Cardiac muscle cell (in vitro differentiated cells and primary cell): Measurements from ENCODE around the gene CTSC. TPM values are rescaled to one million over a fixed set of nuclear protein-coding genes. Genes with fewer than 3 reads are reported as not detected.

Experiments used
- DNase-seq, 2 donors: peaks; one replicate each; pipeline versions ENCODE4 v3.0.0 to v3.0.0-alpha.2; 2010 to 2017; ENCODE audit warnings: low read depth in 1 of 2, low spot score in 1 of 2
- H3K27ac ChIP-seq: fragments of 200-600 bp; sonication (generic); 2 replicates; pipeline ENCODE4 v1.5.1; 2016
- H3K27me3 ChIP-seq: fragments of 200-600 bp; sonication (generic); 2 replicates; pipeline ENCODE4 v1.6.0; 2016; ENCODE audit warnings: control low read depth
- H3K36me3 ChIP-seq: fragments of 200-600 bp; sonication (generic); 2 replicates; pipeline ENCODE4 v1.5.1; 2016; ENCODE audit warnings: control low read depth
- H3K4me1 ChIP-seq: fragments of 200-600 bp; sonication (generic); 2 replicates; pipeline ENCODE4 v1.8.1; 2017; ENCODE audit warnings: low read depth, mild to moderate bottlenecking, mixed run types
- H3K4me3 ChIP-seq: fragments of 200-600 bp; sonication (generic); 2 replicates; pipeline ENCODE4 v1.5.1; 2016; ENCODE audit warnings: mild to moderate bottlenecking
- H3K9me3 ChIP-seq: fragments of 200-600 bp; sonication (generic); 2 replicates; pipeline ENCODE4 v1.5.1; 2017; ENCODE audit warnings: low read depth, mild to moderate bottlenecking, control low read depth
- polyA plus RNA-seq: library from polyadenylated mRNA; unstranded; fragments of >200 nt; fragmentation: Nextera tagmentation; extraction: Ambion mirVana; gene quantifications from 2 replicates; pipeline ENCODE4 v1.2.1, GENCODE V29; 2016
- total RNA-seq: library from RNA; depleted of rRNA; stranded (reverse); fragments of >200 nt; gene quantifications from 2 replicates; pipeline ENCODE4 v1.2.3, GENCODE V29; 2016
- TF ChIP-seq, protein P1 (sequence below): IDR thresholded peaks from 2 replicates; pipeline ENCODE4 v1.5.1; 2012; ENCODE audit warnings: low read depth, mild to moderate bottlenecking, low read length

CTSC gene
- total and polyA plus RNA-seq, 2 experiments from 2014 or later = 119 to 120 TPM

GRCh38 chr11:88266919-88267318, 70.6 kb downstream of the CTSC start:
- H3K4me1 ChIP-seq = no peaks in the 10 kb centered on the region
- no peak for DNase-seq
- no peak overlapping the region for H3K27ac ChIP-seq
- no peaks in the 10 kb centered on the region for H3K27me3 ChIP-seq
- H3K9me3 ChIP-seq = no peaks in the 10 kb centered on the region
- no peak overlapping the region for H3K4me3 ChIP-seq
- no peaks in the 10 kb centered on the region for H3K36me3 ChIP-seq
- TF ChIP-seq, protein P1, sequence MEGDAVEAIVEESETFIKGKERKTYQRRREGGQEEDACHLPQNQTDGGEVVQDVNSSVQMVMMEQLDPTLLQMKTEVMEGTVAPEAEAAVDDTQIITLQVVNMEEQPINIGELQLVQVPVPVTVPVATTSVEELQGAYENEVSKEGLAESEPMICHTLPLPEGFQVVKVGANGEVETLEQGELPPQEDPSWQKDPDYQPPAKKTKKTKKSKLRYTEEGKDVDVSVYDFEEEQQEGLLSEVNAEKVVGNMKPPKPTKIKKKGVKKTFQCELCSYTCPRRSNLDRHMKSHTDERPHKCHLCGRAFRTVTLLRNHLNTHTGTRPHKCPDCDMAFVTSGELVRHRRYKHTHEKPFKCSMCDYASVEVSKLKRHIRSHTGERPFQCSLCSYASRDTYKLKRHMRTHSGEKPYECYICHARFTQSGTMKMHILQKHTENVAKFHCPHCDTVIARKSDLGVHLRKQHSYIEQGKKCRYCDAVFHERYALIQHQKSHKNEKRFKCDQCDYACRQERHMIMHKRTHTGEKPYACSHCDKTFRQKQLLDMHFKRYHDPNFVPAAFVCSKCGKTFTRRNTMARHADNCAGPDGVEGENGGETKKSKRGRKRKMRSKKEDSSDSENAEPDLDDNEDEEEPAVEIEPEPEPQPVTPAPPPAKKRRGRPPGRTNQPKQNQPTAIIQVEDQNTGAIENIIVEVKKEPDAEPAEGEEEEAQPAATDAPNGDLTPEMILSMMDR = no peak

- Histone ChIP-seq H3K4me1 (no peaks in the 10 kb centered on the region), H3K36me3 (no peaks in the 10 kb centered on the region), H3K27ac (no peak overlapping the region), H3K9me3 (no peaks in the 10 kb centered on the region), H3K4me3 (no peak overlapping the region), H3K27me3 (no peaks in the 10 kb centered on the region)
- no peak for DNase-seq
- TF ChIP-seq, protein P1 = no peak
These were observed 71.4 kb downstream of the CTSC start for GRCh38 chr11:88266157-88266556.

- H3K4me3 ChIP-seq = no peak overlapping the region
- TF ChIP-seq, protein P1 = no peak
- H3K27me3 ChIP-seq = no peaks in the 10 kb centered on the region
These were observed 78.1 kb downstream of the CTSC start for GRCh38 chr11:88259431-88259830.

DNA sequence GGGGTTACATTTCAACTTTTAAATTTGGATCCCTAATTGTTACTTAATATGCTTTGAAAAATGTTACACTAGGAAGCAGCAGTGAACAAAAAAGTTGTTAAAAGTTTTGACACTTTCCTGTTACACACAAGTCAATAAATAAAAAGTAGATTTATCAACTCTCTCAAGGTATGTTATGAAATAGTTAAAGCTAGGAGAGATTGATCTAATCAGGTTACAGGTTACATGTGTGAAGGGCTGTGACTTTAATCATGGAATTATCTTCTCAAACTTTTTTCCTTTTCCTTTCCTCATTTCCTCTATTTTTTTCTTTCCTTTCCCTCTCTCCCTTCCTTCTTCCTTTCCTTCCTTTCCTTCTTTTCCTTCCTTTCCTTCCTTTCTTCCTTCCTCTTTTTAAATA, 85.3 kb downstream of the CTSC start:
- Histone ChIP-seq H3K27me3 (no peaks in the 10 kb centered on the region), H3K4me3 (no peak overlapping the region), H3K4me1 (no peaks in the 10 kb centered on the region), H3K27ac (no peak overlapping the region), H3K36me3 (no peaks in the 10 kb centered on the region), H3K9me3 (no peaks in the 10 kb centered on the region)
- DNase-seq = no peak
- TF ChIP-seq, protein P1 = no peak

More at GRCh38 chr11:88259431-88259830, 78.1 kb downstream of the CTSC start:
- DNase-seq = no peak
- no peaks in the 10 kb centered on the region for H3K4me1 ChIP-seq
- H3K9me3 ChIP-seq = no peaks in the 10 kb centered on the region
- H3K36me3 ChIP-seq = no peaks in the 10 kb centered on the region
- H3K27ac ChIP-seq = no peak overlapping the region

DNA sequence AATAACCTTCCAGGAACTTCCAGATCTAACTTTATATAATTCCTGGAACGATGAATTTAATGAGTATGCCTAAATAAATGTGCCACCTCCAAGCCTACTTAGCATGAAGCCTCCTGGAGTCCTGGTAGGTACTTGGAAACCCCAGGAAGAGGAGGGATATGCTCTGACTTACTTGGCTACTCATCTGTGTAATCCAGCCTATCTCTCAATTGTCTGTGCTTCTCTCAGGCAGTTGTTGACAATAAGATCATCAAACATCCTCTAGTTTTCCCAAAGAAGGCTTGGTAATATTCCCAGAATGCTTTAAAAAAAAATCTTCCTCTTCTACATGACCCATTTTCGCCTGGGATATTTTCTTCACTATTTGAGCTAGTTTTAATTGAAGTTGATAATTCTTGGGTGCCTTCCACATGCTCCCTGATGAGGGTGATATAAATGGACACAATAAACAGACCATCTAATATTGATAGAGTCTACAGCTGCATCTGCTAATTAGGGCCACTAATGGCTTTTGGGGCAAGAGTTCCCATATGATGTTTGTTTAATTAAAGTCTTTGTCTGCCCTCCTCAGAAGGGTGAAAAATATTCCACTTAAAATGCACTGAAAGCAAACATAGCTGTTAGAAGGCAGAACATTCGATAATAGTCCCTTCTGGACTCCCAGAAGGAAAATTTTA, 86.8 kb downstream of the CTSC start:
- Histone ChIP-seq H3K27me3 (no peaks in the 10 kb centered on the region), H3K36me3 (no peaks in the 10 kb centered on the region), H3K9me3 (no peaks in the 10 kb centered on the region), H3K4me3 (no peak overlapping the region), H3K4me1 (no peaks in the 10 kb centered on the region), H3K27ac (no peak overlapping the region)
- DNase-seq = peak in 1 of 2 donors; percentile 4
- TF ChIP-seq, protein P1 = no peak

DNA sequence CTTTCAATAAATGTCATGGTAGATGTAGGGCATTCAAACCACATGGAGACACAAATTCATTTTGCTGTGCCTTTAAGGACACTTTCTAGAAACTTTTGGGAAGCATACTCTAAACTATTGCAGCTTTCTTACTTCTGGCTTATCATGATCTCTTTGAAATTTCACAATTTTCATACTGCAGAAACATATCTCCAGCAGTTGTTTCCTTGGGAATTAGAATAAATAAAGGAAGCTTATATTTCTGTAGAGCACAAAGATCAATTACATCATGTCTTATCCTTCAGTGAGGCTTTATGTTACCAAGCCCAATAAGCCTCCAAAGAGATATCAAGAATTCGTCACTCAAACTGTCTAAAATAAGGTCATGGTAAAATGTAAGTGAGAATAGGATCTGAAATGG, 87.8 kb downstream of the CTSC start:
- TF ChIP-seq, protein P1 = no peak

More for the DNA sequence above, 87.8 kb downstream of the CTSC start:
- no peak overlapping the region for H3K4me3 ChIP-seq
- H3K9me3 ChIP-seq = no peaks in the 10 kb centered on the region
- DNase-seq = peak in 1 of 2 donors; percentile 46
- H3K27ac ChIP-seq = no peak overlapping the region
- no peaks in the 10 kb centered on the region for H3K4me1 ChIP-seq
- H3K36me3 ChIP-seq = no peaks in the 10 kb centered on the region
- no peaks in the 10 kb centered on the region for H3K27me3 ChIP-seq
